HepG2 (cell line): ENCODE results near the gene MRPS21. TPM values are rescaled to one million over a fixed set of nuclear protein-coding genes. Genes with fewer than 3 reads are reported as not detected.

Source experiments
- ATAD3A ChIP-seq: sonication (generic); formaldehyde crosslinking; IDR thresholded peaks from 2 replicates; pipeline ENCODE4 v1.4.0; 2020; ENCODE audit warnings: missing genetic modification reagents
- ATF7-NPFF ChIP-seq: sonication (generic); formaldehyde crosslinking; IDR thresholded peaks from 2 replicates; pipeline ENCODE4 v1.8.1; 2023; ENCODE audit warnings: mild to moderate bottlenecking, low read depth, missing genetic modification reagents, moderate library complexity
- HDAC1 ChIP-seq: sonication (generic); formaldehyde crosslinking; IDR thresholded peaks from 2 replicates; pipeline ENCODE4 v1.5.1; 2020; ENCODE audit warnings: mild to moderate bottlenecking, missing genetic modification reagents
- HHEX ChIP-seq: IDR thresholded peaks from 2 replicates; pipeline ENCODE4 v1.6.1; 2016; ENCODE audit warnings: control low read depth
- KAT8 ChIP-seq: IDR thresholded peaks from 2 replicates; pipeline ENCODE4 v1.6.1; 2016; ENCODE audit warnings: missing genetic modification reagents, missing compliant biosample characterization
- KMT2B ChIP-seq: IDR thresholded peaks from 2 replicates; pipeline ENCODE4 v1.6.1; 2016; ENCODE audit warnings: missing genetic modification reagents, missing compliant biosample characterization
- REPIN1 ChIP-seq: sonication (generic); formaldehyde crosslinking; IDR thresholded peaks from 2 replicates; pipeline ENCODE4 v1.8.0; 2022; ENCODE audit warnings: missing genetic modification reagents, low read depth, mild to moderate bottlenecking, borderline replicate concordance
- SOX5 ChIP-seq: IDR thresholded peaks from 2 replicates; pipeline ENCODE4 v1.6.1; 2016; ENCODE audit warnings: borderline replicate concordance
- TFDP2 ChIP-seq: sonication (generic); formaldehyde crosslinking; IDR thresholded peaks from 2 replicates; pipeline ENCODE4 v1.4.0; 2020; ENCODE audit warnings: missing genetic modification reagents
- ZBTB38 ChIP-seq: sonication (generic); formaldehyde crosslinking; IDR thresholded peaks from 2 replicates; pipeline ENCODE4 v1.5.1; 2020; ENCODE audit warnings: mild to moderate bottlenecking, missing genetic modification reagents
- ZHX2 ChIP-seq, 2 experiments: sonication (generic) in 1 of 2; formaldehyde crosslinking in 1 of 2; IDR thresholded peaks; 2 replicates each; pipeline versions ENCODE4 v1.6.1 to v1.9.0; 2014 to 2022; ENCODE audit warnings: antibody characterized with exemption in 1 of 2, borderline replicate concordance in 1 of 2, inconsistent platforms in 1 of 2, low read depth in 1 of 2, missing genetic modification reagents in 1 of 2
- ZNF160 ChIP-seq: sonication (generic); formaldehyde crosslinking; IDR thresholded peaks from 2 replicates; pipeline ENCODE4 v1.8.0; 2022; ENCODE audit warnings: mild to moderate bottlenecking, inconsistent platforms, missing genetic modification reagents
- ZNF225 ChIP-seq: sonication (generic); formaldehyde crosslinking; IDR thresholded peaks from 2 replicates; pipeline ENCODE4 v1.4.0; 2020; ENCODE audit warnings: mild to moderate bottlenecking, missing genetic modification reagents
- ZNF598 ChIP-seq: sonication (generic); formaldehyde crosslinking; IDR thresholded peaks from 2 replicates; pipeline ENCODE4 v1.5.1; 2020; ENCODE audit warnings: mild to moderate bottlenecking, missing genetic modification reagents, borderline replicate concordance
- ZNF7 ChIP-seq: IDR thresholded peaks from 2 replicates; pipeline ENCODE4 v1.6.1; 2016; ENCODE audit warnings: missing biosample characterization, missing genetic modification reagents
- ZNF781 ChIP-seq: sonication (generic); formaldehyde crosslinking; IDR thresholded peaks from 2 replicates; pipeline ENCODE4 v1.5.1; 2020; ENCODE audit warnings: borderline replicate concordance, mild to moderate bottlenecking, missing genetic modification reagents; ENCODE audit errors: not compliant biosample characterization
- polyA plus RNA-seq, 8 experiments: library from polyadenylated mRNA; depleted of rRNA in 3 of 8; stranded (reverse) in 7 of 8; unstranded in 1 of 8; fragments of >200 nt; fragmentation: Illumina TruSeq in 4 of 8; extraction: Trizol in 4 of 8; gene quantifications; 2 replicates each; pipeline versions ENCODE4 v1.2.1 to v1.2.3, GENCODE V29; 2011 to 2016; ENCODE audit warnings: low read depth in 4 of 8, missing spikeins in 1 of 8, mixed read lengths in 1 of 8; ENCODE audit not compliant: insufficient read depth in 1 of 8
- total RNA-seq, 5 experiments: library from RNA; depleted of rRNA; stranded (reverse); fragments of >200 nt; fragmentation: Illumina TruSeq; extraction: Trizol; gene quantifications; 2 replicates each; pipeline ENCODE4 v1.2.3, GENCODE V29; 2016; ENCODE audit warnings: low read depth in 1 of 5
- TF ChIP-seq, protein P1 (sequence below): sonication (generic); formaldehyde crosslinking; IDR thresholded peaks from 2 replicates; pipeline ENCODE4 v1.4.0; 2020; ENCODE audit warnings: mild to moderate bottlenecking, missing genetic modification reagents
- TF ChIP-seq, protein P2 (sequence below): sonication (generic); formaldehyde crosslinking; IDR thresholded peaks from 2 replicates; pipeline ENCODE4 v1.4.0; 2020; ENCODE audit warnings: missing genetic modification reagents

Gene MRPS21
- total and polyA plus RNA-seq, 2 of the 13 experiments (the other 11 are each of a cell fraction or from before 2014, with no cell fraction given), result 59.4 to 64.2 TPM

GRCh38 chr1:150293433-150294253 lies at the start of gene MRPS21 (continued):
- TF ChIP-seq ZHX2 (IDR thresholded peaks at IDR 0.05; ENCODE audit: low read depth), result peak; percentile 66
- no peak for TF ChIP-seq ZHX2 (CRISPR knock-in tag; IDR thresholded peaks at IDR 0.05; ENCODE audit: borderline replicate concordance)
- peak; percentile 21; the same call in 1 of the 2 replicates for TF ChIP-seq ZNF160 (CRISPR knock-in tag)
- no peak for TF ChIP-seq ZNF7 (CRISPR knock-in tag)
- TF ChIP-seq ATAD3A (CRISPR knock-in tag), result no peak
- TF ChIP-seq REPIN1, result peak; percentile 66; the same call in 1 of the 2 replicates
- TF ChIP-seq SOX5, result no peak
- TF ChIP-seq HDAC1 (CRISPR knock-in tag), result peak; percentile 91
- TF ChIP-seq, protein P1, sequence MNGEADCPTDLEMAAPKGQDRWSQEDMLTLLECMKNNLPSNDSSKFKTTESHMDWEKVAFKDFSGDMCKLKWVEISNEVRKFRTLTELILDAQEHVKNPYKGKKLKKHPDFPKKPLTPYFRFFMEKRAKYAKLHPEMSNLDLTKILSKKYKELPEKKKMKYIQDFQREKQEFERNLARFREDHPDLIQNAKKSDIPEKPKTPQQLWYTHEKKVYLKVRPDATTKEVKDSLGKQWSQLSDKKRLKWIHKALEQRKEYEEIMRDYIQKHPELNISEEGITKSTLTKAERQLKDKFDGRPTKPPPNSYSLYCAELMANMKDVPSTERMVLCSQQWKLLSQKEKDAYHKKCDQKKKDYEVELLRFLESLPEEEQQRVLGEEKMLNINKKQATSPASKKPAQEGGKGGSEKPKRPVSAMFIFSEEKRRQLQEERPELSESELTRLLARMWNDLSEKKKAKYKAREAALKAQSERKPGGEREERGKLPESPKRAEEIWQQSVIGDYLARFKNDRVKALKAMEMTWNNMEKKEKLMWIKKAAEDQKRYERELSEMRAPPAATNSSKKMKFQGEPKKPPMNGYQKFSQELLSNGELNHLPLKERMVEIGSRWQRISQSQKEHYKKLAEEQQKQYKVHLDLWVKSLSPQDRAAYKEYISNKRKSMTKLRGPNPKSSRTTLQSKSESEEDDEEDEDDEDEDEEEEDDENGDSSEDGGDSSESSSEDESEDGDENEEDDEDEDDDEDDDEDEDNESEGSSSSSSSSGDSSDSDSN (CRISPR knock-in tag), result peak; percentile 41; the same call in 1 of the 2 replicates
- peak; percentile 89; the same call in 1 of the 2 replicates for TF ChIP-seq ZNF598 (CRISPR knock-in tag)
- TF ChIP-seq TFDP2 (CRISPR knock-in tag), result peak; percentile 75
- peak; percentile 71 for TF ChIP-seq ZNF781 (CRISPR knock-in tag)
- peak; percentile 99 for TF ChIP-seq KAT8 (CRISPR knock-in tag)
- peak; percentile 94 for TF ChIP-seq KMT2B
- no peak for TF ChIP-seq HHEX
- TF ChIP-seq, protein P2, sequence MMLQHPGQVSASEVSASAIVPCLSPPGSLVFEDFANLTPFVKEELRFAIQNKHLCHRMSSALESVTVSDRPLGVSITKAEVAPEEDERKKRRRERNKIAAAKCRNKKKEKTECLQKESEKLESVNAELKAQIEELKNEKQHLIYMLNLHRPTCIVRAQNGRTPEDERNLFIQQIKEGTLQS (CRISPR knock-in tag), result no peak
- TF ChIP-seq ZNF225, result 0 out of 2 replicates have a peak, but pooled peaks have one; percentile 75
- TF ChIP-seq ZBTB38 (CRISPR knock-in tag), result peak; percentile 61; the same call in 1 of the 2 replicates
- no peak for TF ChIP-seq ATF7-NPFF
